HEK293 (cell line): ENCODE measurements around the gene GPR158.

Experiments
- CTCF ChIA-PET: fragments of 350-600 bp; formaldehyde crosslinking; extraction: SDS; loops from one replicate; lab custom pipeline; 2021; ENCODE audit warnings: antibody characterized with exemption; lab: Yijun Ruan, JAX
- POLR2A ChIA-PET: fragments of 300-600 bp; formaldehyde crosslinking; extraction: SDS; loops from one replicate; lab custom pipeline; 2020; ENCODE audit warnings: antibody characterized with exemption, inconsistent platforms; lab: Yijun Ruan, JAX
- H3K27ac ChIP-seq: fragments of 200-500 bp; sonication (Bioruptor generic); 2 replicates; pipeline ENCODE4 v1.5.1; 2014; ENCODE audit warnings: low read depth, low read length, control low read depth, inconsistent platforms; ENCODE audit errors: extremely low read depth
- H3K36me3 ChIP-seq, 2 experiments: fragments of 200-500 bp in 1 of 2; sonication (Bioruptor generic) in 1 of 2; 1 replicate in 1 of 2; 2 replicates in 1 of 2; pipeline ENCODE4 v1.5.1; 2014 to 2017; ENCODE audit warnings: inconsistent platforms in 2 of 2, low read length in 2 of 2; ENCODE audit not compliant: control insufficient read depth in 2 of 2, insufficient read depth in 1 of 2
- H3K4me1 ChIP-seq: fragments of 200-500 bp; sonication (Bioruptor generic); 2 replicates; pipeline ENCODE4 v1.5.1; 2014; ENCODE audit warnings: mild to moderate bottlenecking, low read length, inconsistent platforms; ENCODE audit not compliant: control insufficient read depth, insufficient read depth
- H3K4me3 ChIP-seq: 2 replicates; pipeline ENCODE4 v1.5.1; 2011; ENCODE audit warnings: low read depth, mild to moderate bottlenecking, control low read depth, low read length, moderate library complexity
- H3K9me3 ChIP-seq: fragments of 200-500 bp; sonication (Bioruptor generic); 2 replicates; pipeline ENCODE4 v1.5.1; 2014; ENCODE audit warnings: low read depth, low read length, inconsistent platforms; ENCODE audit not compliant: control insufficient read depth, insufficient read depth
- BCL11A ChIP-seq: fragments of 450-650 bp; formaldehyde crosslinking; IDR thresholded peaks from 2 replicates; pipeline ENCODE4 v1.5.1; 2016; ENCODE audit warnings: low read depth, missing biosample characterization, missing genetic modification characterization
- BCL6B ChIP-seq: fragments of 450-650 bp; formaldehyde crosslinking; IDR thresholded peaks from 2 replicates; pipeline ENCODE4 v1.5.1; 2017; ENCODE audit warnings: missing biosample characterization, missing genetic modification characterization
- EGR2 ChIP-seq: fragments of 450-650 bp; formaldehyde crosslinking; IDR thresholded peaks from 2 replicates; pipeline ENCODE4 v1.5.1; 2016; ENCODE audit warnings: low read depth, missing biosample characterization, missing genetic modification characterization
- GFI1B ChIP-seq: fragments of 450-650 bp; formaldehyde crosslinking; IDR thresholded peaks from 2 replicates; pipeline ENCODE4 v1.5.1; 2016; ENCODE audit warnings: missing biosample characterization, missing genetic modification characterization
- KLF1 ChIP-seq: fragments of 450-650 bp; formaldehyde crosslinking; IDR thresholded peaks from 2 replicates; pipeline ENCODE4 v1.5.1; 2016; ENCODE audit warnings: missing biosample characterization, missing genetic modification characterization
- RBAK ChIP-seq: fragments of 450-650 bp; formaldehyde crosslinking; IDR thresholded peaks from 2 replicates; pipeline ENCODE4 v1.5.1; 2016; ENCODE audit warnings: missing biosample characterization, missing genetic modification characterization
- SCRT2 ChIP-seq: fragments of 450-650 bp; formaldehyde crosslinking; IDR thresholded peaks from 2 replicates; pipeline ENCODE4 v1.5.1; 2016; ENCODE audit warnings: missing biosample characterization, missing genetic modification characterization
- TRIM28 ChIP-seq: IDR thresholded peaks from 2 replicates; pipeline ENCODE4 v1.6.1; 2011; ENCODE audit warnings: low read length, control low read depth, borderline replicate concordance
- WT1 ChIP-seq: fragments of 450-650 bp; formaldehyde crosslinking; IDR thresholded peaks from 2 replicates; pipeline ENCODE4 v1.5.1; 2016; ENCODE audit warnings: missing biosample characterization, missing genetic modification characterization
- ZBTB17 ChIP-seq: fragments of 450-650 bp; formaldehyde crosslinking; IDR thresholded peaks from 2 replicates; pipeline ENCODE4 v1.5.1; 2016; ENCODE audit warnings: missing biosample characterization, missing genetic modification characterization
- ZFP69B ChIP-seq: fragments of 450-650 bp; formaldehyde crosslinking; IDR thresholded peaks from 2 replicates; pipeline ENCODE4 v1.5.1; 2016; ENCODE audit warnings: missing biosample characterization, missing genetic modification characterization
- ZNF169 ChIP-seq: fragments of 450-650 bp; formaldehyde crosslinking; IDR thresholded peaks from 2 replicates; pipeline ENCODE4 v1.5.1; 2016; ENCODE audit warnings: missing biosample characterization, missing genetic modification characterization
- ZNF19 ChIP-seq: fragments of 450-650 bp; formaldehyde crosslinking; IDR thresholded peaks from 2 replicates; pipeline ENCODE4; 2016; ENCODE audit warnings: missing biosample characterization, missing genetic modification characterization, low read depth
- ZNF202 ChIP-seq: fragments of 450-650 bp; formaldehyde crosslinking; IDR thresholded peaks from 2 replicates; pipeline ENCODE4 v1.5.1; 2016; ENCODE audit warnings: missing biosample characterization, missing genetic modification characterization, borderline replicate concordance
- ZNF214 ChIP-seq: fragments of 450-650 bp; formaldehyde crosslinking; IDR thresholded peaks from 2 replicates; pipeline ENCODE4 v1.5.1; 2017; ENCODE audit warnings: missing biosample characterization, mild to moderate bottlenecking, missing genetic modification characterization, borderline replicate concordance
- ZNF302 ChIP-seq: fragments of 450-650 bp; formaldehyde crosslinking; IDR thresholded peaks from 2 replicates; pipeline ENCODE4 v1.5.1; 2016; ENCODE audit warnings: missing biosample characterization, missing genetic modification characterization, low read depth
- ZNF324 ChIP-seq: fragments of 450-650 bp; formaldehyde crosslinking; IDR thresholded peaks from 2 replicates; pipeline ENCODE4 v1.5.1; 2016; ENCODE audit warnings: missing biosample characterization, missing genetic modification characterization
- ZNF366 ChIP-seq: fragments of 450-650 bp; formaldehyde crosslinking; conservative IDR thresholded peaks from 2 replicates; pipeline ENCODE4 v1.5.1; 2016; ENCODE audit warnings: missing biosample characterization, missing genetic modification characterization
- ZNF449 ChIP-seq: fragments of 450-650 bp; formaldehyde crosslinking; IDR thresholded peaks from 2 replicates; pipeline ENCODE4 v1.5.1; 2017; ENCODE audit warnings: missing biosample characterization, mild to moderate bottlenecking, missing genetic modification characterization, moderate library complexity
- ZNF529 ChIP-seq: fragments of 450-650 bp; formaldehyde crosslinking; IDR thresholded peaks from 2 replicates; pipeline ENCODE4 v1.5.1; 2017; ENCODE audit warnings: missing genetic modification characterization, missing biosample characterization; ENCODE audit not compliant: insufficient replicate concordance
- ZNF596 ChIP-seq: fragments of 450-650 bp; IDR thresholded peaks from 2 replicates; pipeline ENCODE4 v1.5.0; 2018; ENCODE audit warnings: missing biosample characterization, mild to moderate bottlenecking, missing genetic modification characterization, moderate library complexity
- ZNF654 ChIP-seq: fragments of 450-650 bp; formaldehyde crosslinking; IDR thresholded peaks from 2 replicates; pipeline ENCODE4 v1.5.1; 2016; ENCODE audit warnings: low read depth, missing biosample characterization, missing genetic modification characterization
- ZNF664 ChIP-seq: fragments of 450-650 bp; formaldehyde crosslinking; IDR thresholded peaks from 2 replicates; pipeline ENCODE4 v1.5.1; 2016; ENCODE audit warnings: missing biosample characterization, missing genetic modification characterization
- ZNF785 ChIP-seq: fragments of 450-650 bp; formaldehyde crosslinking; IDR thresholded peaks from 2 replicates; pipeline ENCODE4 v1.5.1; 2016; ENCODE audit warnings: missing biosample characterization, missing genetic modification characterization
- ZSCAN30 ChIP-seq: fragments of 450-650 bp; IDR thresholded peaks from 2 replicates; pipeline ENCODE4 v1.5.1; 2018; ENCODE audit warnings: missing biosample characterization, mild to moderate bottlenecking, missing genetic modification characterization, moderate library complexity
- TF ChIP-seq, protein P1 (sequence below): fragments of 450-650 bp; formaldehyde crosslinking; IDR thresholded peaks from 2 replicates; pipeline ENCODE4 v1.5.1; 2016; ENCODE audit warnings: missing biosample characterization, missing genetic modification characterization
- TF ChIP-seq, protein P2 (sequence below): fragments of 450-650 bp; IDR thresholded peaks from 2 replicates; pipeline ENCODE4 v1.5.1; 2018; ENCODE audit warnings: missing biosample characterization, mild to moderate bottlenecking, missing genetic modification characterization

The GPR158 gene

DNA sequence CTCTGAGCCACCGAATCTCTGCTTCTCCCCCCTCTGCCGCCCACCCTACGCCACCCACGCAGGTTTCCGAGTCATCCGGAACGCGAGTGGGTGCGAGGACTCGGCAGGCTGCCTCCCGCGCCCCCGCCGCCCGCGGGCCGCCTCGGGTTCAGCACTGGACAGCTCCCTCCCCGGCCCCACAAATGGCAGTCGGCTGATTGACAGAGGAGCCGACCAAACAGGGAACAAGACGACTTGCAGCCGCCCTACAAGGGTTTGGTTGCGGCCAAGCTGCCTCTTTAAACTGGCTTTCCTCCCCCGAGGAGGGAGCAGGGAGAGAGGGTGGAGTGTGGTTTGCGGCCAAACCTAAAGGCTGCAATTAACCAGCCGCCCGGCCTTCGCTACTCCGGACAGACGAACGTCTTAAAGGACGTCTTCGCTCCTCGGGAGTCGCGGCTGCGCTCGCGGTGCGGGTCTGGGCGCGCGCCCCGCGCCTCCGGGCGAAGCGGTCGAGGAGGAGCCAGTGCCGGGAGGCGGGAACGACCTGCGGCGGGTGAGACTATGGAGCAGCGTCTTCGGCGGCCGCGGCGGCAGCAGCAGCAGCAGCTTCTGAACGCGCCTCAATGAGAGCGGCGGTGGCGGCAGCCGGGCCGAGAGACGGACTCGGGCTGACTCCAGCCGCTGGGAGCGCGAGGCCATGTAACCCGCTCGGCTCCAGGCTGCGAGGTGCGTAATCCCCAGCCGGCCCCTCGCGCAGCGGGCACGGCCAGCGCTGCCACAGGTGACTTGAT, at the start of gene GPR158 (continued):
- peak; percentile 38; the same call in 1 of the 2 replicates for TF ChIP-seq ZNF324 (tag by site-specific recombination)
- TF ChIP-seq KLF1 (tag by site-specific recombination), result peak; percentile 67
- TF ChIP-seq EGR2, result peak; percentile 99
- TF ChIP-seq ZNF169, result no peak
- TF ChIP-seq, protein P1, sequence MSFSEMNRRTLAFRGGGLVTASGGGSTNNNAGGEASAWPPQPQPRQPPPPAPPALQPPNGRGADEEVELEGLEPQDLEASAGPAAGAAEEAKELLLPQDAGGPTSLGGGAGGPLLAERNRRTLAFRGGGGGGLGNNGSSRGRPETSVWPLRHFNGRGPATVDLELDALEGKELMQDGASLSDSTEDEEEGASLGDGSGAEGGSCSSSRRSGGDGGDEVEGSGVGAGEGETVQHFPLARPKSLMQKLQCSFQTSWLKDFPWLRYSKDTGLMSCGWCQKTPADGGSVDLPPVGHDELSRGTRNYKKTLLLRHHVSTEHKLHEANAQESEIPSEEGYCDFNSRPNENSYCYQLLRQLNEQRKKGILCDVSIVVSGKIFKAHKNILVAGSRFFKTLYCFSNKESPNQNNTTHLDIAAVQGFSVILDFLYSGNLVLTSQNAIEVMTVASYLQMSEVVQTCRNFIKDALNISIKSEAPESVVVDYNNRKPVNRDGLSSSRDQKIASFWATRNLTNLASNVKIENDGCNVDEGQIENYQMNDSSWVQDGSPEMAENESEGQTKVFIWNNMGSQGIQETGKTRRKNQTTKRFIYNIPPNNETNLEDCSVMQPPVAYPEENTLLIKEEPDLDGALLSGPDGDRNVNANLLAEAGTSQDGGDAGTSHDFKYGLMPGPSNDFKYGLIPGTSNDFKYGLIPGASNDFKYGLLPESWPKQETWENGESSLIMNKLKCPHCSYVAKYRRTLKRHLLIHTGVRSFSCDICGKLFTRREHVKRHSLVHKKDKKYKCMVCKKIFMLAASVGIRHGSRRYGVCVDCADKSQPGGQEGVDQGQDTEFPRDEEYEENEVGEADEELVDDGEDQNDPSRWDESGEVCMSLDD (tag by site-specific recombination), result 0 out of 2 replicates have a peak, but pooled peaks have one; percentile 70
- TF ChIP-seq ZNF366 (tag by site-specific recombination), result 0 out of 2 replicates have a peak, but pooled peaks have one; percentile 17
- TF ChIP-seq GFI1B, result no peak
- TF ChIP-seq, protein P2, sequence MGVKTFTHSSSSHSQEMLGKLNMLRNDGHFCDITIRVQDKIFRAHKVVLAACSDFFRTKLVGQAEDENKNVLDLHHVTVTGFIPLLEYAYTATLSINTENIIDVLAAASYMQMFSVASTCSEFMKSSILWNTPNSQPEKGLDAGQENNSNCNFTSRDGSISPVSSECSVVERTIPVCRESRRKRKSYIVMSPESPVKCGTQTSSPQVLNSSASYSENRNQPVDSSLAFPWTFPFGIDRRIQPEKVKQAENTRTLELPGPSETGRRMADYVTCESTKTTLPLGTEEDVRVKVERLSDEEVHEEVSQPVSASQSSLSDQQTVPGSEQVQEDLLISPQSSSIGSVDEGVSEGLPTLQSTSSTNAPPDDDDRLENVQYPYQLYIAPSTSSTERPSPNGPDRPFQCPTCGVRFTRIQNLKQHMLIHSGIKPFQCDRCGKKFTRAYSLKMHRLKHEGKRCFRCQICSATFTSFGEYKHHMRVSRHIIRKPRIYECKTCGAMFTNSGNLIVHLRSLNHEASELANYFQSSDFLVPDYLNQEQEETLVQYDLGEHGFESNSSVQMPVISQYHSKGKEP (tag by site-specific recombination), result peak; percentile 51; the same call in 1 of the 2 replicates
- TF ChIP-seq ZSCAN30 (tag by site-specific recombination), result 0 out of 2 replicates have a peak, but pooled peaks have one; percentile 25
- TF ChIP-seq ZNF202 (tag by site-specific recombination), result no peak
- peak; percentile 80 for TF ChIP-seq SCRT2 (tag by site-specific recombination)
- TF ChIP-seq ZNF214 (tag by site-specific recombination), result no peak
- no peak for TF ChIP-seq ZNF529 (tag by site-specific recombination)

- Histone ChIP-seq H3K36me3 (no peaks in the 10 kb centered on the region), H3K4me3 (no peak overlapping the region), H3K9me3 (no peaks in the 10 kb centered on the region), H3K4me1 (no peaks in the 10 kb centered on the region), H3K27ac (no peak overlapping the region)
- ChIA-PET POLR2A (no interaction called here), CTCF (interaction anchor here (1.4 to 1.5 kb wide), 2 partner anchors 12 to 44 kb away, joined by 3 to 6 read pairs; no protein-coding TSS in a partner anchor)
- TF ChIP-seq ZBTB17 (tag by site-specific recombination) (no peak), ZNF596 (tag by site-specific recombination) (no peak), RBAK (tag by site-specific recombination) (no peak), WT1 (no peak)
Measured at GRCh38 chr10:25125201-25125611, 49.6 kb upstream of the GPR158 start.

DNA sequence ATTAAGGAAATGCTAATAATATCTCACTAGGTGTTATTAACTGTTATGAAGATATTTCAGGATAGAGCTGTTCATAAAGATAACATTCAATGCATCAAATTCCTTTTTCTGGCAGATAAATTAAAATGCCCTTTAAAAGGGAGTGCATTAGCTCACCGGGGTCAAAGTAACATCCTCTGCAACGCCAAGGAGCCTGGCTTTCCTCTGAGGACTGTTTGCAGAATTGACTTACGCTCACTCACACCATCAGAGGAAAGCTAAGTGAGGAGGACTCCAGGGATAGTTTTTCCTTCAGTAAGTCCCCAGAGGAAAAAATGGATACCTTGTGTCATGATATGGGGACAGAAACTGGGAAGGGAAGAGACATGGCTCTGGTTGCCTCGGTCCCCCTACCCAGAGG, 45.2 kb upstream of the GPR158 start:
- H3K27ac ChIP-seq, result no peak overlapping the region
- H3K9me3 ChIP-seq, result no peaks in the 10 kb centered on the region
- no peak overlapping the region for H3K4me3 ChIP-seq
- H3K4me1 ChIP-seq, result no peaks in the 10 kb centered on the region
- H3K36me3 ChIP-seq, result no peaks in the 10 kb centered on the region
- POLR2A ChIA-PET, result no interaction called here
- CTCF ChIA-PET, result interaction anchor here (0.5 to 1.4 kb wide), 2 partner anchors 16 to 260 kb away, joined by 3 to 4 read pairs; no protein-coding TSS in a partner anchor
- TF ChIP-seq ZNF654 (tag by site-specific recombination), result no peak
- TF ChIP-seq KLF1 (tag by site-specific recombination), result no peak
- no peak for TF ChIP-seq ZNF785 (tag by site-specific recombination)
- no peak for TF ChIP-seq TRIM28
- no peak for TF ChIP-seq ZNF529 (tag by site-specific recombination)
- TF ChIP-seq ZNF302, result no peak
- TF ChIP-seq ZNF664 (tag by site-specific recombination), result no peak
- TF ChIP-seq ZFP69B (tag by site-specific recombination), result no peak
- no peak for TF ChIP-seq ZNF449
- no peak for TF ChIP-seq ZNF19 (tag by site-specific recombination)
- TF ChIP-seq BCL11A (tag by site-specific recombination), result no peak
- TF ChIP-seq BCL6B (tag by site-specific recombination), result no peak
